ENCODE results near the gene FAM228B.

FAM228B gene

GRCh38 chr2:24204505-24204904, 81.2 kb downstream of the FAM228B start:
- DNase-seq (ENCODE audit: low spot score), result no peak

- no peak for DNase-seq (ENCODE audit: low spot score)
These were observed 81.9 kb downstream of the FAM228B start for GRCh38 chr2:24205131-24205530.

- DNase-seq (ENCODE audit: low spot score), result no peak
These were observed 83.0 kb downstream of the FAM228B start for GRCh38 chr2:24206242-24206641.

GRCh38 chr2:24206714-24207113, 83.4 kb downstream of the FAM228B start:
- no peak for DNase-seq (ENCODE audit: low spot score)

GRCh38 chr2:24207359-24207758, 84.1 kb downstream of the FAM228B start:
- DNase-seq (ENCODE audit: low spot score), result no peak

GRCh38 chr2:24208490-24208889, 85.2 kb downstream of the FAM228B start:
- no peak for DNase-seq (ENCODE audit: low spot score)

- DNase-seq (ENCODE audit: low spot score), result no peak
These were observed 86.3 kb downstream of the FAM228B start for GRCh38 chr2:24209389-24210105.

- no peak for DNase-seq (ENCODE audit: low spot score)
These were observed 86.8 kb downstream of the FAM228B start for GRCh38 chr2:24210106-24210455.

- no peak for DNase-seq (ENCODE audit: low spot score)
These were observed 87.5 kb downstream of the FAM228B start for GRCh38 chr2:24210723-24211122.

GRCh38 chr2:24211408-24211807, 88.1 kb downstream of the FAM228B start:
- no peak for DNase-seq (ENCODE audit: low spot score)

- no peak for DNase-seq (ENCODE audit: low spot score)
These were observed 91.6 kb downstream of the FAM228B start for GRCh38 chr2:24214880-24215279.

Data from CD4-positive, alpha-beta T cell treated with Interleukin-15 for 4 hours (primary cell).